K562 (cell line): Measurements from ENCODE around the gene DEGS1. TPM values are rescaled to one million over a fixed set of nuclear protein-coding genes. Genes with fewer than 3 reads are reported as not detected.
A peak's percentile ranks its signal among the peaks of the same experiment; 100 is the strongest.

ENCODE experiments used
- ATAC-seq: fragments of 200-7000 bp; cut with Tn5 transposase; 3 replicates; pipeline ENCODE4 v1.9.1; 2020; ENCODE audit warnings: moderate library complexity
- Bru-seq: library from RNA; stranded (reverse); fragments of 400-500 nt; gene quantifications from one replicate; lab custom pipeline; 2021; lab: Mats Ljungman, UMichigan
- BruChase-seq, 2 experiments: library from RNA; stranded (reverse); fragments of 400-500 nt; gene quantifications; one replicate each; lab custom pipeline; 2021; lab: Mats Ljungman, UMichigan
- BruUV-seq: library from RNA; stranded (reverse); fragments of 400-500 nt; replicated peaks from 2 replicates; lab custom pipeline; 2021; lab: Mats Ljungman, UMichigan
- CTCF ChIA-PET: fragments of 300-600 bp; formaldehyde crosslinking; extraction: SDS; loops from one replicate; lab custom pipeline; 2021; ENCODE audit warnings: low intra/inter-chr PET ratio; lab: Yijun Ruan, JAX
- POLR2A ChIA-PET: fragments of 300-600, 350-650 bp; sonication (Branson Sonifier 250); formaldehyde crosslinking; extraction: SDS; loops from one replicate; lab custom pipeline; 2021; ENCODE audit warnings: antibody characterized with exemption, inconsistent platforms; lab: Yijun Ruan, JAX
- DNase-seq, 4 experiments: peaks; one replicate each; pipeline versions ENCODE4 v3.0.0 to v3.0.0-alpha.2; 2011 to 2018; ENCODE audit warnings: low spot score in 3 of 4, mixed read lengths in 3 of 4; ENCODE audit errors: extremely low read depth in 1 of 4
- FAIRE-seq: peaks from 2 replicates; lab custom pipeline; 2011; peaks lifted over from hg19 to GRCh38; lab: Jason Lieb, UNC
- H2AFZ ChIP-seq: 2 replicates; pipeline ENCODE4 v1.6.0; 2011; ENCODE audit warnings: low read depth, low read length, control low read depth, inconsistent platforms
- H3K27ac ChIP-seq: fragments of 200-600 bp; 3 replicates; pipeline ENCODE4 v1.8.0; 2011; ENCODE audit warnings: low read depth, mild to moderate bottlenecking, control low read depth, inconsistent platforms, low read length, moderate library complexity, mixed read lengths; ENCODE audit errors: extremely low read depth
- H3K27me3 ChIP-seq, 2 experiments: fragments of 300-600 bp in 1 of 2; 2 replicates in 1 of 2; 3 replicates in 1 of 2; pipeline versions ENCODE4 v1.6.0 to v1.8.0; 2011; ENCODE audit warnings: inconsistent platforms in 2 of 2, low read length in 2 of 2, mild to moderate bottlenecking in 1 of 2, mixed read lengths in 1 of 2, moderate library complexity in 1 of 2; ENCODE audit not compliant: control insufficient read depth in 2 of 2, insufficient read depth in 2 of 2
- H3K36me3 ChIP-seq: fragments of 300-600 bp; 3 replicates; pipeline ENCODE4 v1.8.0; 2011; ENCODE audit warnings: mild to moderate bottlenecking, low read length, inconsistent platforms; ENCODE audit not compliant: control insufficient read depth, insufficient read depth
- H3K4me1 ChIP-seq, 2 experiments: fragments of 200-600 bp in 1 of 2; replicated peaks in 1 of 2; 2 replicates in 1 of 2; 3 replicates in 1 of 2; pipeline versions ENCODE4 v1.5.1 to v1.8.0; 2011; ENCODE audit warnings: inconsistent platforms in 2 of 2, low read length in 2 of 2, mild to moderate bottlenecking in 1 of 2, mixed read lengths in 1 of 2, moderate library complexity in 1 of 2; ENCODE audit not compliant: control insufficient read depth in 2 of 2, insufficient read depth in 2 of 2
- H3K4me2 ChIP-seq: 2 replicates; pipeline ENCODE4 v1.6.1; 2011; ENCODE audit warnings: low read length, control low read depth, inconsistent platforms, mixed read lengths; ENCODE audit not compliant: insufficient read depth
- H3K4me3 ChIP-seq: fragments of 200-600 bp; sonication (generic), shearing (Covaris generic); 2 replicates; pipeline ENCODE4 v1.5.1; 2016; ENCODE audit warnings: control low read depth, inconsistent platforms
- H3K79me2 ChIP-seq: fragments of 200-600 bp; 3 replicates; pipeline ENCODE4 v1.8.0; 2011; ENCODE audit warnings: low read length, inconsistent platforms; ENCODE audit not compliant: control insufficient read depth, insufficient read depth
- H3K9ac ChIP-seq, 2 experiments: 2 replicates each; pipeline versions ENCODE4 v1.6.0 to v1.6.1; 2011; ENCODE audit warnings: low read depth in 2 of 2, low read length in 2 of 2, control low read depth in 1 of 2, inconsistent platforms in 1 of 2, mild to moderate bottlenecking in 1 of 2, mixed read lengths in 1 of 2; ENCODE audit not compliant: insufficient read depth in 1 of 2
- H3K9me1 ChIP-seq: one replicate; pipeline ENCODE4 v1.6.0; 2011; ENCODE audit warnings: inconsistent platforms, mild to moderate bottlenecking, low read length, moderate library complexity; ENCODE audit not compliant: control insufficient read depth, insufficient read depth
- H3K9me3 ChIP-seq: replicated peaks from 2 replicates; pipeline ENCODE4 v1.5.1; 2011; ENCODE audit warnings: low read depth, low read length, inconsistent platforms; ENCODE audit not compliant: control insufficient read depth, insufficient read depth
- H4K20me1 ChIP-seq: replicated peaks from 2 replicates; pipeline ENCODE4 v1.6.1; 2011; ENCODE audit warnings: low read length, inconsistent platforms, mixed read lengths; ENCODE audit not compliant: control insufficient read depth, insufficient read depth
- CTCFL ChIP-seq: IDR thresholded peaks from 2 replicates; pipeline ENCODE4 v1.6.1; 2011; ENCODE audit warnings: borderline replicate concordance, low read depth, mild to moderate bottlenecking, moderate library complexity, low read length; ENCODE audit not compliant: insufficient read depth, poor library complexity, severe bottlenecking
- GATA2 ChIP-seq: sonication (generic); formaldehyde crosslinking; IDR thresholded peaks from 2 replicates; pipeline ENCODE4 v1.4.0; 2020; ENCODE audit warnings: mild to moderate bottlenecking, missing genetic modification reagents
- HDAC3 ChIP-seq: fragments of 450-650 bp; IDR thresholded peaks from 2 replicates; pipeline ENCODE4 v1.6.1; 2018; ENCODE audit warnings: borderline replicate concordance, mild to moderate bottlenecking, moderate library complexity; ENCODE audit not compliant: partially characterized antibody
- SIN3B ChIP-seq: fragments of 450-650 bp; IDR thresholded peaks from 2 replicates; pipeline ENCODE4 v1.6.1; 2017; ENCODE audit warnings: low read depth, mild to moderate bottlenecking, moderate library complexity
- U2AF1 ChIP-seq: fragments of 200-400 bp; formaldehyde crosslinking; optimal IDR thresholded peaks from 2 replicates; pipeline ENCODE3; 2017; ENCODE audit warnings: mild to moderate bottlenecking, low read depth, low read length, moderate library complexity
- ZFX ChIP-seq: sonication (generic); formaldehyde crosslinking; IDR thresholded peaks from 2 replicates; pipeline ENCODE4 v1.8.0; 2022; ENCODE audit warnings: mild to moderate bottlenecking, missing genetic modification reagents, moderate library complexity
- ZKSCAN1 ChIP-seq: fragments of 150-350 bp; IDR thresholded peaks from 2 replicates; pipeline ENCODE4 v1.6.1; 2016; ENCODE audit warnings: low read depth, low read length
- ZNF277 ChIP-seq: fragments of 250-450 bp; sonication (Bioruptor Pico); IDR thresholded peaks from 2 replicates; pipeline ENCODE4 v1.8.0; 2022; ENCODE audit warnings: inconsistent platforms, mild to moderate bottlenecking, moderate library complexity, borderline replicate concordance
- ZNF507 ChIP-seq: conservative IDR thresholded peaks from 2 replicates; pipeline ENCODE4 v1.6.1; 2017; ENCODE audit warnings: missing genetic modification characterization, missing compliant biosample characterization
- WGBS: fragments of 100-300 bp; shearing (Covaris generic); methylation state at CpG from one replicate; pipeline ENCODE4 v1.1.6; 2016; ENCODE audit warnings: low coverage, mixed read lengths; ENCODE audit not compliant: insufficient coverage; ENCODE audit errors: missing lambda C conversion rate; 5-methylcytosine and 5-hydroxymethylcytosine counted together
- in situ Hi-C: fragments of 300-500 bp; cut with MboI; formaldehyde crosslinking; loops from 4 replicates; pipeline ENCODE4 v1.15.0; 2018; ENCODE audit warnings: inconsistent platforms, mixed read lengths
- intact Hi-C: fragments of 100-400 bp; cut with micrococcal nuclease; formaldehyde crosslinking; loops from 2 replicates; pipeline ENCODE4 v1.14.2; 2022
- long read RNA-seq, 3 experiments: library from polyadenylated mRNA in 2 of 3; library from RNA in 1 of 3; unstranded in 2 of 3; stranded (forward) in 1 of 3; transcript quantifications; one replicate each; pipeline ENCODE4 v2.0.0, GENCODE V29; 2019 to 2022
- polyA minus RNA-seq, 3 experiments: library from RNA; depleted of rRNA, polyadenylated mRNA; stranded (reverse); fragments of >200 nt; gene quantifications; 2 replicates each; pipeline ENCODE4 v1.2.3, GENCODE V29; 2011
- polyA plus RNA-seq, 8 experiments: library from polyadenylated mRNA; depleted of rRNA in 4 of 8; stranded (reverse) in 5 of 8; unstranded in 3 of 8; fragments of >200 nt; fragmentation: Nextera tagmentation in 2 of 8; fragmentation: Illumina TruSeq in 1 of 8; extraction: Ambion mirVana in 2 of 8; extraction: Trizol in 1 of 8; gene quantifications; 2 replicates each; pipeline versions ENCODE4 v1.2.1 to v1.2.3, GENCODE V29; 2011 to 2014; ENCODE audit warnings: inconsistent platforms in 1 of 8, missing spikeins in 1 of 8
- total RNA-seq, 7 experiments: library from RNA; depleted of rRNA in 6 of 7; stranded (reverse); fragments of >200 nt in 6 of 7; fragmentation: Illumina TruSeq in 2 of 7; extraction: Trizol in 2 of 7; gene quantifications; 2 replicates each; pipeline versions ENCODE4 v1.2.1 to v1.2.3, GENCODE V29; 2011 to 2021; ENCODE audit warnings: low replicate concordance in 1 of 7

DEGS1 gene
- 73.6 and 117 TPM in 2 replicates for total RNA-seq (2011; cell fraction: chromatin; rRNA removed; ENCODE audit: low replicate concordance)
- total RNA-seq (2011; cell fraction: nucleolus; rRNA removed): 48.4 and 49.3 TPM in 2 replicates
- 95.9 and 98.1 TPM in 2 replicates for total RNA-seq (2011; cell fraction: nucleoplasm; rRNA removed)
- total RNA-seq (2014; rRNA removed): 26.5 and 38.1 TPM in 2 replicates
- 44.0 and 47.2 TPM in 2 replicates for total RNA-seq (2014; rRNA removed; fragmentation: Illumina TruSeq; extraction: Trizol)
- total RNA-seq (2015; rRNA removed; fragmentation: Illumina TruSeq; extraction: Trizol): 37.6 and 38.8 TPM in 2 replicates
- total RNA-seq (2021): 37.2 and 39.3 TPM in 2 replicates
- 57.4 and 95.0 TPM in 2 replicates for polyA plus RNA-seq (2011; rRNA removed)
- 31.6 and 94.3 TPM in 2 replicates for polyA plus RNA-seq (2011; cell fraction: cytosol; rRNA removed)
- polyA plus RNA-seq (2011; cell fraction: nucleus; rRNA removed): 11.6 and 17.6 TPM in 2 replicates
- 29.1 and 38.0 TPM in 2 replicates for polyA plus RNA-seq (2012)
- polyA plus RNA-seq (2014; fragmentation: Illumina TruSeq; extraction: Trizol): 56.2 and 70.1 TPM in 2 replicates
- 10 to 100 TPM; 12.3 to 20.4 TPM for polyA plus RNA-seq (2014; fragmentation: Nextera tagmentation; extraction: Ambion mirVana)
- 40.2 and 52.1 TPM in 2 replicates for polyA plus RNA-seq (2014; rRNA removed)
- 34.0 and 34.5 TPM in 2 replicates for polyA minus RNA-seq (2011; rRNA and poly(A)+ RNA removed)
- 12.3 and 15.7 TPM in 2 replicates for polyA minus RNA-seq (2011; cell fraction: cytosol; rRNA and poly(A)+ RNA removed)
- polyA minus RNA-seq (2011; cell fraction: nucleus; rRNA and poly(A)+ RNA removed): 7.4 and 13.0 TPM in 2 replicates
- Bru-seq, nascent RNA: percentile 95 among the genes with signal in this experiment
- BruChase-seq, experiment 1, labeled RNA remaining after a 2-hour chase: percentile 92 among the genes with signal in this experiment
- BruChase-seq, experiment 2, labeled RNA remaining after a 6-hour chase: percentile 93 among the genes with signal in this experiment
- long read RNA-seq, experiment 1, transcript DEGS1-201 (3 exons, 2,101 nt): major isoform, 112 of 162 reads
- long read RNA-seq, experiment 1, partial matches to known transcripts: 15 of 162 reads
- long read RNA-seq, experiment 1, other reads (novel, unspliced or antisense): 35 of 162 reads
- long read RNA-seq, experiment 2, transcript DEGS1-201 (3 exons, 2,101 nt): major isoform, 42 of 73 reads
- long read RNA-seq, experiment 2, partial matches to known transcripts: 12 of 73 reads
- long read RNA-seq, experiment 2, other reads (novel, unspliced or antisense): 19 of 73 reads
- long read RNA-seq, experiment 3, transcript DEGS1-201 (3 exons, 2,101 nt): major isoform, 19 of 21 reads
- long read RNA-seq, experiment 3, partial matches to known transcripts: 1 of 21 reads
- long read RNA-seq, experiment 3, other reads (novel, unspliced or antisense): 1 of 21 reads

- DNase-seq: peak; percentile 93 to 100 (median 99)
- Histone ChIP-seq H2AFZ (peak within 1 kb of the TSS; percentile 96), H4K20me1 (0 out of 2 replicates have a peak, but pooled peaks cover 3% of the 10 kb centered on the region), H3K4me2 (peak within 1 kb of the TSS; percentile 79), H3K79me2 (peaks cover 48% of the 10 kb centered on the region), H3K9me3 (no peaks in the 10 kb centered on the region; the same call in 1 of the 2 replicates), H3K36me3 (peaks cover 24% of the 10 kb centered on the region), H3K4me1 (peaks cover 14 to 31% of the 10 kb centered on the region in 2 experiments; a peak in 4 of 5 replicates), H3K9ac (peak within 1 kb of the TSS; percentile 91 to 97), H3K4me3 (peak within 1 kb of the TSS; percentile 82), H3K27me3 (no peaks in the 10 kb centered on the region), H3K27ac (peak within 1 kb of the TSS; percentile 93), H3K9me1 (no peaks in the 10 kb centered on the region)
- ChIA-PET CTCF (no interaction called here), POLR2A (interaction anchor here (0.8 to 2.9 kb wide), 13 partner anchors 10 to 147 kb away, joined by 3 to 10 read pairs (median 5); partner anchors contain the start of gene NVL)
- intact Hi-C loops: loop anchor here (2.0 to 5.0 kb wide), 2 partner anchors 22 to 149 kb away; partner anchors contain the start of gene NVL
- in situ Hi-C loops: no loop called here
- no TSS peak for BruUV-seq
- FAIRE-seq: peak; percentile 56
- ATAC-seq: peak; percentile 92
- under 1% methylated on average over 52 of the region's 94 CpGs for WGBS
- TF ChIP-seq ZNF507 (tag): no peak
- TF ChIP-seq GATA2: no peak
- TF ChIP-seq HDAC3: no peak
- peak; percentile 94 for TF ChIP-seq ZFX (CRISPR knock-in tag)
- no peak for TF ChIP-seq ZKSCAN1
- peak; percentile 47 for TF ChIP-seq CTCFL
- peak; percentile 44 for TF ChIP-seq U2AF1
- no peak for TF ChIP-seq ZNF277 (CRISPR knock-in tag)
- peak; percentile 70 for TF ChIP-seq SIN3B
These were observed at the start of gene DEGS1 for GRCh38 chr1:224182866-224183590. Gene DEGS1, plus strand, starts transcription at chr1:224183240. Its CDS starts 97 bp downstream, at chr1:224183337.
